ENCODE results near the gene PRKG1.

GRCh38 chr10:51255381-51255780 is 181.1 kb downstream of the PRKG1 start:
- no peak for TF ChIP-seq CTCF (IDR thresholded peaks at IDR 0.05)
- TF ChIP-seq EZH2 (IDR thresholded peaks at IDR 0.05; ENCODE audit: borderline replicate concordance, insufficient read depth, low read depth, low read length, poor library complexity, severe bottlenecking), result no peak

Data from B cell (primary cell).